Esophagus muscularis mucosa (tissue), 4 donors: Measurements from ENCODE around the gene HIP1R. TPM values are rescaled to one million over a fixed set of nuclear protein-coding genes. Genes with fewer than 3 reads are reported as not detected.

ENCODE experiments used
- DNase-seq: peaks from one replicate; pipeline ENCODE4 v3.0.0-alpha.2; 2017; ENCODE audit errors: extremely low spot score
- H3K27ac ChIP-seq, 4 donors: fragments of 200-600 bp; sonication (generic); replicated peaks in 1 of 4; 1 replicate in 3 of 4; 2 replicates in 1 of 4; pipeline ENCODE4 v1.5.1; 2016 to 2019; ENCODE audit warnings: mild to moderate bottlenecking in 1 of 4
- H3K27me3 ChIP-seq, 4 donors: fragments of 200-600 bp; sonication (generic); one replicate each; pipeline versions ENCODE4 v1.5.1 to v1.6.0; 2016 to 2019
- H3K36me3 ChIP-seq, 4 donors: fragments of 200-600 bp; sonication (generic); one replicate each; pipeline ENCODE4 v1.5.1; 2016 to 2019
- H3K4me1 ChIP-seq, 4 donors: fragments of 200-600 bp; sonication (generic); one replicate each; pipeline ENCODE4 v1.5.1; 2016 to 2019
- H3K4me3 ChIP-seq, 4 donors: fragments of 200-600 bp; sonication (generic); 1 replicate in 2 of 4; 2 replicates in 2 of 4; pipeline ENCODE4 v1.5.1; 2016 to 2019; ENCODE audit warnings: mild to moderate bottlenecking in 4 of 4, moderate library complexity in 1 of 4
- H3K9me3 ChIP-seq, 4 donors: fragments of 200-600 bp; sonication (generic); 1 replicate in 3 of 4; 2 replicates in 1 of 4; pipeline ENCODE4 v1.5.1; 2016 to 2019
- CTCF ChIP-seq, 3 experiments: fragments of 200-600 bp in 2 of 3; fragments of 450-650 bp in 1 of 3; sonication (generic) in 2 of 3; IDR thresholded peaks; one replicate each; pipeline ENCODE4 v1.5.1; 2017 to 2019; ENCODE audit warnings: antibody characterized with exemption in 3 of 3, mild to moderate bottlenecking in 2 of 3, moderate library complexity in 1 of 3
- EP300 ChIP-seq: sonication (generic); formaldehyde crosslinking; IDR thresholded peaks from one replicate; pipeline ENCODE4 v1.6.1; 2017; ENCODE audit warnings: antibody characterized with exemption
- POLR2A ChIP-seq: fragments of 450-650 bp; IDR thresholded peaks from one replicate; pipeline ENCODE4 v1.6.1; 2017; ENCODE audit warnings: antibody characterized with exemption, moderate library complexity, mild to moderate bottlenecking, low read depth
- POLR2AphosphoS5 ChIP-seq, 2 donors: sonication (generic); formaldehyde crosslinking; IDR thresholded peaks; one replicate each; pipeline ENCODE4 v1.6.1; 2017; ENCODE audit warnings: antibody characterized with exemption in 2 of 2
- WGBS: methylation state at CpG from one replicate; pipeline ENCODE4 v1.1.5; 2018; 5-methylcytosine and 5-hydroxymethylcytosine counted together
- intact Hi-C: fragments of 100-400 bp; cut with DNase I; formaldehyde crosslinking; loops from one replicate; pipeline ENCODE4 v1.15.1; 2023
- total RNA-seq, 4 donors: library from RNA; depleted of rRNA; stranded (reverse); fragments of >200 nt; gene quantifications; one replicate each; pipeline versions ENCODE4 v1.1.0 to v1.2.1, GENCODE V29; 2016

Gene HIP1R
- total RNA-seq, 4 donors from 2014 or later: 13.3 to 38.3 (median 23.7) TPM

GRCh38 chr12:122855928-122856831, 20.9 kb downstream of the HIP1R start:
- 91% methylated on average over 28 of the region's 40 CpGs for WGBS
- H3K4me1 ChIP-seq: peaks cover 36 to 44% (median 40%) of the 10 kb centered on the region in 4 donors
- H3K27ac ChIP-seq: no peak overlapping the region
- no peak for TF ChIP-seq EP300
- TF ChIP-seq CTCF (IDR thresholded peaks at IDR 0.05): no peak
- no peak for TF ChIP-seq POLR2AphosphoS5 (IDR thresholded peaks at IDR 0.05)
- TF ChIP-seq POLR2A: no peak
- DNase-seq: no peak
- H3K9me3 ChIP-seq: no peaks in the 10 kb centered on the region
- intact Hi-C loops: loop anchor here (10.0 kb wide), 1 partner anchor 61 kb away; no protein-coding TSS in a partner anchor
- H3K27me3 ChIP-seq: no peaks in the 10 kb centered on the region
- H3K4me3 ChIP-seq: no peak overlapping the region
- peaks cover 0 to 65% (median 49%) of the 10 kb centered on the region in 4 donors for H3K36me3 ChIP-seq

GRCh38 chr12:122856999-122857671, 21.9 kb downstream of the HIP1R start:
- intact Hi-C loops: loop anchor here (10.0 kb wide), 1 partner anchor 62 kb away; no protein-coding TSS in a partner anchor
- WGBS: 79% methylated on average over 18 of the region's 24 CpGs

GRCh38 chr12:122858171-122858570, 22.9 kb downstream of the HIP1R start:
- H3K27me3 ChIP-seq: no peaks in the 10 kb centered on the region
- H3K4me1 ChIP-seq: peaks cover 31 to 43% (median 42%) of the 10 kb centered on the region in 4 donors

More at GRCh38 chr12:122856999-122857671, 21.9 kb downstream of the HIP1R start:
- peaks cover 0 to 70% (median 50%) of the 10 kb centered on the region in 4 donors for H3K36me3 ChIP-seq
- DNase-seq: no peak
- H3K4me1 ChIP-seq: peaks cover 32 to 45% (median 42%) of the 10 kb centered on the region in 4 donors
- H3K9me3 ChIP-seq: no peaks in the 10 kb centered on the region
- TF ChIP-seq POLR2A: no peak
- no peak for TF ChIP-seq EP300
- no peak for TF ChIP-seq POLR2AphosphoS5 (IDR thresholded peaks at IDR 0.05)
- no peak for TF ChIP-seq CTCF (IDR thresholded peaks at IDR 0.05)
- H3K4me3 ChIP-seq: no peak overlapping the region
- no peaks in the 10 kb centered on the region for H3K27me3 ChIP-seq
- no peak overlapping the region for H3K27ac ChIP-seq

GRCh38 chr12:122858591-122859302, 23.5 kb downstream of the HIP1R start:
- H3K9me3 ChIP-seq: no peaks in the 10 kb centered on the region
- H3K27me3 ChIP-seq: no peaks in the 10 kb centered on the region
- DNase-seq: no peak
- H3K27ac ChIP-seq: no peak overlapping the region
- intact Hi-C loops: loop anchor here (10.0 kb wide), 1 partner anchor 64 kb away; no protein-coding TSS in a partner anchor
- no peak for TF ChIP-seq CTCF (IDR thresholded peaks at IDR 0.05)
- no peak for TF ChIP-seq EP300
- no peak for TF ChIP-seq POLR2A
- TF ChIP-seq POLR2AphosphoS5 (IDR thresholded peaks at IDR 0.05): no peak
- H3K4me1 ChIP-seq: peaks cover 32 to 44% (median 41%) of the 10 kb centered on the region in 4 donors
- WGBS: 83% methylated on average over 12 of the region's 22 CpGs
- peaks cover 0 to 71% (median 50%) of the 10 kb centered on the region in 4 donors for H3K36me3 ChIP-seq
- no peak overlapping the region for H3K4me3 ChIP-seq

More at GRCh38 chr12:122858171-122858570, 22.9 kb downstream of the HIP1R start:
- no peaks in the 10 kb centered on the region for H3K9me3 ChIP-seq
- intact Hi-C loops: loop anchor here (10.0 kb wide), 1 partner anchor 63 kb away; no protein-coding TSS in a partner anchor
- WGBS: no CpG with 5 or more reads among the region's 14 CpGs
- H3K4me3 ChIP-seq: no peak overlapping the region
- H3K36me3 ChIP-seq: peaks cover 0 to 71% (median 50%) of the 10 kb centered on the region in 4 donors
- no peak for DNase-seq
- H3K27ac ChIP-seq: no peak overlapping the region
- no peak for TF ChIP-seq POLR2A
